Transverse colon (tissue), 4 donors: ENCODE measurements around the gene PDZD8. TPM values are rescaled to one million over a fixed set of nuclear protein-coding genes. Genes with fewer than 3 reads are reported as not detected.
"Not testable (repeated sequence)": the region's sequence is repeated elsewhere in the genome, so short reads cannot be mapped to it uniquely, and the experiment has no call there.

Experiments
- DNase-seq: peaks from one replicate; pipeline ENCODE4 v3.0.0-alpha.2; 2019
- H3K27ac ChIP-seq, 4 donors: fragments of 200-600 bp; sonication (generic); 2 replicates each; pipeline ENCODE4 v1.5.1; 2016 to 2018; ENCODE audit warnings: inconsistent platforms in 4 of 4
- H3K27me3 ChIP-seq: fragments of 200-600 bp; sonication (generic); 2 replicates; pipeline ENCODE4 v1.5.1; 2017; ENCODE audit warnings: inconsistent platforms
- H3K36me3 ChIP-seq, 4 donors: fragments of 200-600 bp; sonication (generic); 2 replicates each; pipeline ENCODE4 v1.5.1; 2017 to 2019; ENCODE audit warnings: inconsistent platforms in 4 of 4
- H3K4me1 ChIP-seq, 4 donors: fragments of 200-600 bp; sonication (generic); 2 replicates each; pipeline ENCODE4 v1.5.1; 2017 to 2020; ENCODE audit warnings: inconsistent platforms in 4 of 4
- H3K4me3 ChIP-seq, 4 donors: fragments of 200-600 bp; sonication (generic); 1 replicate in 1 of 4; 2 replicates in 3 of 4; pipeline versions ENCODE4 v1.5.1 to v1.6.1; 2017 to 2019; ENCODE audit warnings: inconsistent platforms in 4 of 4
- H3K9me3 ChIP-seq, 2 donors: fragments of 200-600 bp; sonication (generic); 2 replicates each; pipeline ENCODE4 v1.5.1; 2017 to 2019; ENCODE audit warnings: inconsistent platforms in 2 of 2
- EP300 ChIP-seq: sonication (generic); formaldehyde crosslinking; IDR thresholded peaks from one replicate; pipeline ENCODE4 v1.6.1; 2017; ENCODE audit warnings: antibody characterized with exemption, low read depth
- POLR2A ChIP-seq: fragments of 450-650 bp; IDR thresholded peaks from one replicate; pipeline ENCODE4 v1.6.1; 2016; ENCODE audit warnings: antibody characterized with exemption, mild to moderate bottlenecking, moderate library complexity
- POLR2AphosphoS5 ChIP-seq, 3 donors: sonication (generic); formaldehyde crosslinking; IDR thresholded peaks; one replicate each; pipeline ENCODE4 v1.6.1; 2016; ENCODE audit warnings: antibody characterized with exemption in 3 of 3
- WGBS, 2 donors: methylation state at CpG; one replicate each; pipeline ENCODE4 v1.1.5; 2018; ENCODE audit warnings: low coverage in 1 of 2; 5-methylcytosine and 5-hydroxymethylcytosine counted together
- in situ Hi-C, 4 donors: fragments of 200-750 bp; cut with MboI; loops; one replicate each; pipeline versions ENCODE4 v1.15.0 to v1.15.1; 2017; ENCODE audit warnings: low sequenced_read_pairs in 3 of 4, low pct_ligation_motif_present in 1 of 4, low pct_unique_long_range_greater_than_20kb in 1 of 4
- intact Hi-C: fragments of 100-400 bp; cut with DNase I; formaldehyde crosslinking; loops from one replicate; pipeline ENCODE4 v1.15.1; 2023; ENCODE audit warnings: low total_unique reads
- total RNA-seq, 4 donors: library from RNA; depleted of rRNA; stranded (reverse); fragments of >200 nt; gene quantifications; one replicate each; pipeline ENCODE4 v1.1.0, GENCODE V29; 2016
- TF ChIP-seq, protein P1 (sequence below), 5 experiments: fragments of 200-600 bp in 3 of 5; fragments of 450-650 bp in 2 of 5; sonication (generic) in 3 of 5; IDR thresholded peaks; 1 replicate in 2 of 5; 2 replicates in 3 of 5; pipeline ENCODE4 v1.5.1; 2016 to 2017; ENCODE audit warnings: antibody characterized with exemption in 5 of 5, inconsistent platforms in 3 of 5, mild to moderate bottlenecking in 2 of 5, moderate library complexity in 1 of 5

PDZD8 gene
- total RNA-seq, 4 donors from 2014 or later: 36.7 to 48.6 (median 40.9) TPM

DNA sequence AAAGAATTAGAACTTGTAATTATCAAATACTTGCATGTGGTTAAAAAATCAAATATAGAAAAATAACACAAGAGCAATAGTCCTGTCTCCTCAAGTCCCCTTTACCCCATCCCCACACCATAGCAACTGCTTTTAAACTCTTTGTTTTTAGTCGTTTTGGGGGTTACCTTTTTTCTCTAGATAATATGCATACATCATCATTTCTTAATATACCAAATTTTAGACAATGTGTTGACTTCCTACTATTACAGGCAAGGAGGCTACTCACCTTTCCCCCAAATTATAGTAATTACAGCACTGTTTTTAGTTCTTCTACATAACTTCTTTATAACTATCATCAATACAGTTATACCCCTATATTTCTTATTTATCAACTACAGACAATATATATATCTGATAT is 77.0 kb downstream of the PDZD8 start:
- 66 to 73% methylated on average over 1 of the region's 1 CpG for WGBS, 2 donors
- no peak for DNase-seq
- H3K27ac ChIP-seq: no peak overlapping the region
- no peak overlapping the region for H3K4me3 ChIP-seq
- TF ChIP-seq POLR2A: no peak
- no peak for TF ChIP-seq EP300
- H3K27me3 ChIP-seq: no peaks in the 10 kb centered on the region
- in situ Hi-C loops: no loop called here
- H3K36me3 ChIP-seq: no peaks in the 10 kb centered on the region
- H3K9me3 ChIP-seq: no peaks in the 10 kb centered on the region
- H3K4me1 ChIP-seq: no peaks in the 10 kb centered on the region
- intact Hi-C loops: no loop called here

DNA sequence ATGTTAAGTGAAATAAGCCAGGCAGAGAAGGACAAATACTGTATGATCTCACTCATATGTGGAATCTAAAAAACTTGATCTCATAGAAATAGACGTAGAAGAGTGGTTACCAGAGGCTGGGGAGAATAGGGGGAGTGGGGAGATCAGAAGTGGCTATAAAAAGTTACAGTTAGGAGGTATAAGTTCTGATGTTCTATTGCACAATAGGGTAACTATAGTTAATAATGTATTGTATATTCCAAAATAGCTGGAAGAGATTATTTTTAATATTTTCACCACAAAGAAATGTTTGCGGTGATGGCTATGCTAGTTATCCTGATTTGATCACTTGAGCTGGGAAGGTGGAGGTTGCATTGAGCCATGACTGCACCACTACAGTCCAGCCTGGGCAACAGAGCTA is 80.5 kb downstream of the PDZD8 start:
- intact Hi-C loops: no loop called here
- Histone ChIP-seq H3K27ac (no peak overlapping the region), H3K36me3 (no peaks in the 10 kb centered on the region), H3K4me3 (no peak overlapping the region), H3K9me3 (no peaks in the 10 kb centered on the region), H3K4me1 (no peaks in the 10 kb centered on the region), H3K27me3 (no peaks in the 10 kb centered on the region)
- 90 to 96% methylated on average over 2 of the region's 2 CpGs for WGBS, 2 donors
- in situ Hi-C loops: no loop called here
- TF ChIP-seq POLR2AphosphoS5 (IDR thresholded peaks at IDR 0.05): no peak
- TF ChIP-seq POLR2A: no peak
- TF ChIP-seq, protein P1, sequence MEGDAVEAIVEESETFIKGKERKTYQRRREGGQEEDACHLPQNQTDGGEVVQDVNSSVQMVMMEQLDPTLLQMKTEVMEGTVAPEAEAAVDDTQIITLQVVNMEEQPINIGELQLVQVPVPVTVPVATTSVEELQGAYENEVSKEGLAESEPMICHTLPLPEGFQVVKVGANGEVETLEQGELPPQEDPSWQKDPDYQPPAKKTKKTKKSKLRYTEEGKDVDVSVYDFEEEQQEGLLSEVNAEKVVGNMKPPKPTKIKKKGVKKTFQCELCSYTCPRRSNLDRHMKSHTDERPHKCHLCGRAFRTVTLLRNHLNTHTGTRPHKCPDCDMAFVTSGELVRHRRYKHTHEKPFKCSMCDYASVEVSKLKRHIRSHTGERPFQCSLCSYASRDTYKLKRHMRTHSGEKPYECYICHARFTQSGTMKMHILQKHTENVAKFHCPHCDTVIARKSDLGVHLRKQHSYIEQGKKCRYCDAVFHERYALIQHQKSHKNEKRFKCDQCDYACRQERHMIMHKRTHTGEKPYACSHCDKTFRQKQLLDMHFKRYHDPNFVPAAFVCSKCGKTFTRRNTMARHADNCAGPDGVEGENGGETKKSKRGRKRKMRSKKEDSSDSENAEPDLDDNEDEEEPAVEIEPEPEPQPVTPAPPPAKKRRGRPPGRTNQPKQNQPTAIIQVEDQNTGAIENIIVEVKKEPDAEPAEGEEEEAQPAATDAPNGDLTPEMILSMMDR (IDR thresholded peaks at IDR 0.05): no peak
- TF ChIP-seq EP300: no peak
- DNase-seq: no peak

DNA sequence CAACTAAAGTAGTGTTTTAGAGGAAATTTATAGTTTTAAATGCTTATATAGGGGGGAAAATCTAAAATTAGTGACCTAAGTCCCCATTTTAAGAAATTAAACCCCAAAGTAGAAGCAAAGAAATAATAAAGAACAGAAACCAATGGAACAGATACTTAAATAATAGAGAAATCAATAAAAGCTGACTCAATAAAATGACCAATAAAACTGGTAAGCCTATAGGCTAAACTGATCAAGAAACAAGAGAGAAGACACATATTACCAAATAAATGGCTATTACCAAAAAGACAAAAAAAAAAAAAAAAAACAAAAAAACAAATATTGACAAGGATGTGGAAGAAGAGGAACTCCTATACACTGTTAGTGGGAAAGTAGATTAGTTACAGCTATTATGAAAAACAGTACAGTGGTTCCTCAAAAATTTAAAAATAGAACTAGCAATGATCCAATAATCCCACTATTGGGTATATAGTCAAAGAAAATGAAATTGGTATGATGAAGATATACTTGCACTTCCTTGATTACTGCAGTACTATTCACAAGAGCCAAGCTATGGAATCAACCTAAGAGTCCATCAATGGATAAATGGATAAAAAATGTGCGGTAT is 81.1 kb downstream of the PDZD8 start:
- H3K9me3 ChIP-seq: no peaks in the 10 kb centered on the region
- H3K27ac ChIP-seq: no peak overlapping the region
- H3K36me3 ChIP-seq: peaks cover 0 to 2% (median 0%) of the 10 kb centered on the region in 4 donors
- intact Hi-C loops: no loop called here
- no peaks in the 10 kb centered on the region for H3K4me1 ChIP-seq
- TF ChIP-seq POLR2AphosphoS5 (IDR thresholded peaks at IDR 0.05) (no peak), EP300 (no peak), POLR2A (no peak)
- TF ChIP-seq, protein P1 (IDR thresholded peaks at IDR 0.05): no peak
- WGBS, 2 donors: 100% methylated on average over 1 of the region's 1 CpG
- H3K4me3 ChIP-seq: no peak overlapping the region
- no peaks in the 10 kb centered on the region for H3K27me3 ChIP-seq
- DNase-seq: no peak
- in situ Hi-C loops: no loop called here

DNA sequence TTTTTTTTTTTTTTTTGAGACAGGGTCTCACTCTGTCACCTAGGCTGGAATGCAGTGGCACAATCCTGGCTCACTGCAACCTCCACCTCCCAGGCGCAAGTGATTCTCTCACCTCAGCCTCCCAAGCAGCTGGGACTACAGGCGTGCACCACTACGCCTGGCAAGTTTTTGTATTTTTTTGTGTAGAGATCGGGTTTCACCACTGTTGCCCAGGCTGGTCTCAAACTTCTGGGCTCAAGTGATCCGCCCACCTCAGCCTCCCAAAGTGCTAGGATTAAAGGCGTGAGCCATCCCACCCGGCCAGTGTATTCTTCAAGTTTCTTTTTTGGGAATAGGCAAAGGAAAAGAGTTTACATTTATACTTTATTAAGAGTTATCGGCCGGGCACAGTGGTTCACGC is 84.4 kb downstream of the PDZD8 start:
- peaks cover 0 to 22% (median 0%) of the 10 kb centered on the region in 4 donors for H3K36me3 ChIP-seq
- in situ Hi-C loops, H3K9me3 ChIP-seq, H3K4me1 ChIP-seq, H3K4me3 ChIP-seq, H3K27ac ChIP-seq, DNase-seq, H3K27me3 ChIP-seq, intact Hi-C loops: not testable (repeated sequence)
- WGBS, 2 donors: 96 to 100% methylated on average over 4 to 10 of the region's 10 CpGs

DNA sequence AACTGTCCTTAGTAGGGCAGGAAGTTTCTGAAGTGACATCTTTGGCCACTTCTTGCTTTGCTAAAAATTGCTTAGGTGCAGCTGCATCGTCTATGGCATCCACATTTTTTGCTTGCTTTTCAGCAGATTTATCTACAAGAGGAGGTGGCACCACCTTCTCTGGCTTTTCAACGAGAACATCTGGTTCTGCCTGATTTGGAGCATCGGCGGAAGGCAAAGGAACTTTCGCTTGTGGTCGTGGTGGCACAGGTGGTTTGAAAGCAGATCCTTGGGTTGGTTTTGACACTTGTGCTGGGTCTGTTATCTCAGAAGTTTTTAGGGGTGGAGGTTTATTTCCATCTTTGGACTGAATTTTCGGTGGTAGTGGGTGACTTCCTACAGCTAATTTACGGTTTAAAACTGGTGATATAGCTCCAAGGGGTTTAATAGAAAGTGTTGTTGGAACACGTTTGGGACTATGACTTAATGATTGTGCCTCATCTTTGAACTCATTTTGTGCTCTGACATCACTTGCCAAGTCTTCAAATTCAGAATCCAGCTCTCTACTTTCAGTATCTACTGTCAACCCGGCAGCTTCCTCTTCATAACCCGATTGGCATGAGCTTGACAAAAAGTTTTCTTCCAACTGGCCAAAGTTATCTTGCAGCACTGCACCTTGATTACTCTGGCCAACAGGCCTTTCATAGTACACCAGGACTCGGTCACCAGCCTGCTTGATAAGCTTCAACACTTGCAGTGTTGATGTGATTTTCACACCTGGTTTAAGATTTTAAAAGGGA is 90.3 kb downstream of the PDZD8 start:
- DNase-seq: no peak
- H3K4me3 ChIP-seq: no peak overlapping the region
- TF ChIP-seq EP300 (no peak), POLR2AphosphoS5 (IDR thresholded peaks at IDR 0.05) (no peak), POLR2A (no peak)
- TF ChIP-seq, protein P1 (IDR thresholded peaks at IDR 0.05): no peak
- H3K36me3 ChIP-seq: peaks cover 0 to 42% (median 1%) of the 10 kb centered on the region in 4 donors
- H3K4me1 ChIP-seq: no peaks in the 10 kb centered on the region
- H3K9me3 ChIP-seq: no peaks in the 10 kb centered on the region
- intact Hi-C loops: no loop called here
- WGBS, 2 donors: 87 to 90% methylated on average over 12 of the region's 12 CpGs
- H3K27me3 ChIP-seq: no peaks in the 10 kb centered on the region
- no peak overlapping the region for H3K27ac ChIP-seq
- in situ Hi-C loops: no loop called here
